H1 (cell line): ENCODE data around the gene PRKAB1. TPM values are rescaled to one million over a fixed set of nuclear protein-coding genes. Genes with fewer than 3 reads are reported as not detected.

Experiments
- CHD2 ChIP-seq: IDR thresholded peaks from 2 replicates; pipeline ENCODE4 v1.6.1; 2012; ENCODE audit warnings: low read length, improper control_type of control experiment
- CHD7 ChIP-seq: fragments of 300-600 bp; sonication (generic); IDR thresholded peaks from 2 replicates; pipeline ENCODE4 v1.7.1; 2012; ENCODE audit warnings: low read length, moderate library complexity, mild to moderate bottlenecking, inconsistent platforms; ENCODE audit not compliant: insufficient replicate concordance
- SRF ChIP-seq: IDR thresholded peaks from 2 replicates; pipeline ENCODE4 v1.6.1; 2011; ENCODE audit warnings: mild to moderate bottlenecking, low read depth, low read length, moderate library complexity
- polyA plus RNA-seq, 7 experiments: library from polyadenylated mRNA; depleted of rRNA in 3 of 7; stranded (reverse) in 5 of 7; unstranded in 2 of 7; fragments of >200 nt in 5 of 7; fragments of 200-250 nt in 2 of 7; gene quantifications; 1 replicate in 5 of 7; 2 replicates in 1 of 7; 4 replicates in 1 of 7; pipeline versions ENCODE4 v1.2.1 to v1.2.3, GENCODE V29; 2011 to 2013; ENCODE audit warnings: missing spikeins in 2 of 7, mixed read lengths in 2 of 7
- total RNA-seq: library from RNA; stranded (reverse); fragmentation: NEBNext Ultra II Directional; extraction: Animal tissue kit (Norgen Biotek cat#: 25700); gene quantifications from 2 replicates; pipeline ENCODE4 v1.2.1, GENCODE V29; 2021

Gene PRKAB1
- total and polyA plus RNA-seq, 2 of the 8 experiments (the other 6 are each of a cell fraction or from before 2014, with no cell fraction given) = 24.0 to 32.1 TPM

DNA sequence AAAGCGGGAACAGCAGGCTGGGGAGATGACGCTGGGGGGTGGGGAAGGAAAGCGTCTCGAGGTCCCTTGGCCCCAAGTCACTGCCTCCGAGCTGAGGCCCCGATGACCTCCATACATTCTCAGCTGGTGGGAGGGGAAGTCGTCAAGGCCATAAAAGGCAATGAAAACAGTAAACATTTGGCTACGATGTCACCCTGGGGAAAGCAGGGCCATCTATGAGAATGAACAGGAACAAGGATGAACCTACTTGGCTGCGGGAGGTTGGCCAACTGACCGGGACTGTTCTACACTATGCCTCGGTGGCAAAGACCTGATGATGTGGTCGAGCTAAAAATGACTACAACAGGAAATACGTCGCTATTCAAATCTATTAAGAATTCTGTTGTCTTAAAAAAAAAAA is 19.5 kb downstream of the PRKAB1 start (continued):
- TF ChIP-seq CHD7 (no peak), CHD2 (no peak), SRF (peak; percentile 65; the same call in 1 of the 2 replicates)
